Measurements from ENCODE around the gene RASSF7. TPM values are rescaled to one million over a fixed set of nuclear protein-coding genes. Genes with fewer than 3 reads are reported as not detected.
A peak's percentile ranks its signal among the peaks of the same experiment; 100 is the strongest.

The RASSF7 gene
- total and polyA plus RNA-seq, 9 donors = 4.7 to 163 (median 9.4) TPM; not detected in 1

DNA sequence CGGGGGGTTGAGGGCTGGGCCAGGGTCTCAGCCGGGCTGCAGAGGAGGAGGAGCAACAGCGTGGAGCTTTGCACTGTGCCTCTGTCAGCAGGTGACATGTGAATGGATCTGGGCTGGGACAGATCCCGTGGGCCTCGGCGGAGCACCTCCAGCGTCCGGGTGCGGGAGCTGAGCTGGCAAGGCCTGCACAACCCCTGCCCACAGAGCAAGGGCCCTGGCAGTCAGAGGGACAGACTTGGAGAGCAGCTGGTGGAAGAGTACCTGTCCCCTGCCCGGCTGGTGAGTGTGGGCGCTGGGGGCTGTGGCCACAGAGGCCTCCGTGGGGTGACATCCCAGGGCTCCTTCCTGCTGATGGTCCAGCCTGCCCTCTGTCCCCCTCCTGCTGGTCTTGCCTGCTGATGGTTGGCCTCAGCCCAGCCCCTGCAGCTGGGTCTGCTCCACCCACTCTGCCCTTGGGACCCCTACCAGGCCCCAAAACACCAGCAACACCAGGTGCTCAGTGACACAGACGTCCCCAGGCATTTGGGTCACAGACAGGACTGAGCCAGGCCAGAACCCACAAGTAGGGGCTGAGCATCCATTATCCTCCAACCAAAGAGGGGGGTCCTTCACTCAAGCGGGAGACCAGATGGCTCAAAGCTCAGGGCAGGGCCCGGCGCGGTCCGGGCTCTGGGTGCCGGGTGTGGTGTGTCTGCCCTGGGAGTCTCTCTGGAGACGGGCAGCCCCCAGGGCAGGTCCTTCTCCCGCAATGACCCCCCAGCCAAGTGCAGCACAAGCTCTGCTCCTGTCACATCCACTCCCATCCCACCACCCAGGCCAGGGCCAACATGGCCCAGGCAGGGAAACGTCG lies 20.0 kb upstream of the RASSF7 start:
- no peaks in the 10 kb centered on the region for H3K9me3 ChIP-seq
- no peaks in the 10 kb centered on the region for H3K27me3 ChIP-seq
- WGBS, 3 donors = 85 to 87% (median 85%) methylated on average over 22 to 23 of the region's 23 CpGs
- peaks cover 10% of the 10 kb centered on the region for H3K4me1 ChIP-seq (ENCODE audit: insufficient read depth)
- DNase-seq = peak in 3 of 5 donors; percentile 17 to 40 (median 22)
- H3K27ac ChIP-seq = no peak overlapping the region
- intact Hi-C loops (cut with DNase I) = no loop called here
- TF ChIP-seq EP300 (IDR thresholded peaks at IDR 0.05) (no peak), CTCF (IDR thresholded peaks at IDR 0.05) (no peak), POLR2A (IDR thresholded peaks at IDR 0.05) (no peak)
- no peak overlapping the region for H3K4me3 ChIP-seq
- no peaks in the 10 kb centered on the region for H3K36me3 ChIP-seq

- no peaks in the 10 kb centered on the region for H3K27me3 ChIP-seq
- 90 to 93% (median 92%) methylated on average over 20 of the region's 20 CpGs for WGBS, 3 donors
Observed at GRCh38 chr11:541433-541885, 19.3 kb upstream of the RASSF7 start.

GRCh38 chr11:544817-545166 lies 16.0 kb upstream of the RASSF7 start:
- 79 to 84% (median 81%) methylated on average over 5 of the region's 5 CpGs for WGBS, 3 donors
- intact Hi-C loops (cut with DNase I) = no loop called here
- no peaks in the 10 kb centered on the region for H3K36me3 ChIP-seq

More at GRCh38 chr11:541433-541885, 19.3 kb upstream of the RASSF7 start:
- peaks cover 10% of the 10 kb centered on the region for H3K4me1 ChIP-seq (ENCODE audit: insufficient read depth)
- no peaks in the 10 kb centered on the region for H3K36me3 ChIP-seq
- DNase-seq = peak in 1 of 5 donors; percentile 38
- TF ChIP-seq POLR2A (IDR thresholded peaks at IDR 0.05) (no peak), CTCF (IDR thresholded peaks at IDR 0.05) (no peak), EP300 (IDR thresholded peaks at IDR 0.05) (no peak)
- no peak overlapping the region for H3K4me3 ChIP-seq
- no peaks in the 10 kb centered on the region for H3K9me3 ChIP-seq
- intact Hi-C loops (cut with DNase I) = no loop called here
- H3K27ac ChIP-seq = no peak overlapping the region

GRCh38 chr11:545171-545570 lies 15.6 kb upstream of the RASSF7 start:
- intact Hi-C loops (cut with DNase I) = no loop called here
- DNase-seq = peak in 1 of 5 donors; percentile 15
- no peak overlapping the region for H3K4me3 ChIP-seq
- WGBS, 3 donors = 79 to 90% (median 88%) methylated on average over 11 of the region's 11 CpGs
- no peak for TF ChIP-seq EP300 (IDR thresholded peaks at IDR 0.05)
- TF ChIP-seq CTCF (IDR thresholded peaks at IDR 0.05) = no peak
- no peaks in the 10 kb centered on the region for H3K9me3 ChIP-seq
- no peaks in the 10 kb centered on the region for H3K36me3 ChIP-seq
- no peaks in the 10 kb centered on the region for H3K4me1 ChIP-seq (ENCODE audit: insufficient read depth)
- no peaks in the 10 kb centered on the region for H3K27me3 ChIP-seq
- H3K27ac ChIP-seq = no peak overlapping the region

More at GRCh38 chr11:544817-545166, 16.0 kb upstream of the RASSF7 start:
- no peaks in the 10 kb centered on the region for H3K4me1 ChIP-seq (ENCODE audit: insufficient read depth)
- no peaks in the 10 kb centered on the region for H3K9me3 ChIP-seq
- H3K27me3 ChIP-seq = no peaks in the 10 kb centered on the region
- H3K4me3 ChIP-seq = no peak overlapping the region
- no peak overlapping the region for H3K27ac ChIP-seq
- TF ChIP-seq CTCF (IDR thresholded peaks at IDR 0.05) = no peak
- TF ChIP-seq EP300 (IDR thresholded peaks at IDR 0.05) = no peak
- TF ChIP-seq POLR2A (IDR thresholded peaks at IDR 0.05) = no peak
- no peak for DNase-seq
